Spleen (tissue), 7 donors: ENCODE measurements around the gene TTC21A.

Source experiments
- POLR2A ChIP-seq, 3 donors: fragments of 450-650 bp; IDR thresholded peaks; one replicate each; pipeline ENCODE4 v1.5.1; 2017; ENCODE audit warnings: antibody characterized with exemption in 3 of 3, mild to moderate bottlenecking in 1 of 3
- POLR2AphosphoS5 ChIP-seq, 3 donors: sonication (generic); formaldehyde crosslinking; IDR thresholded peaks; one replicate each; pipeline ENCODE4 v1.5.1; 2017; ENCODE audit warnings: antibody characterized with exemption in 3 of 3
- TF ChIP-seq, protein P1 (sequence below), 11 experiments: fragments of 200-600 bp in 7 of 11; fragments of 450-650 bp in 4 of 11; sonication (generic) in 4 of 11; IDR thresholded peaks in 8 of 11; conservative IDR thresholded peaks in 3 of 11; 1 replicate in 7 of 11; 2 replicates in 4 of 11; pipeline versions ENCODE4 v1.4.0 to v1.8.0; 2016 to 2021; ENCODE audit warnings: antibody characterized with exemption in 11 of 11, inconsistent platforms in 4 of 11, mild to moderate bottlenecking in 1 of 11
- donor health status: DM: no; HTN: no; CAD: no; lungs with moderate emphysema.
- donor health status: DM: no; HTN: no; CAD: no.
- donor health status: DM: no; HTN: no; CAD: no.

DNA sequence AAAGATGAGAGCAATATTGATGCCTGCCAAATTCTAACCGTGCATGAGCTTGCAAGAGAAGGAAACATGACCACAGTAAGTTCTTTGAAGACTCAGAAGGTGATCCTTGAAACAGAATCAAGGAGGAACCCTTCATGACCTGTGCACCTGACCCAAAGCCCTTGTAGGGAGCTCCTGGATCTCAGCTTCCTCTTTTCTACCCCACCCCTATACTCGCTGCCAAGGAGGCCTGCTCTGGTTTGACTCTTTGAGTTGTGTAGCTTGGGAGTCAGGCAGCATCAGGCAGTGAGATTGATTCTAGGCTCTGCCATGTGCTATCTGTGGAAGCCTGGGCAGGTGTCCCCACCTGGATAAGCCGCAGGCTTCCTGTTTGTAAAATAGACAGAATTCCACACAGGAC lies 10.6 kb downstream of the TTC21A start:
- TF ChIP-seq, protein P1, sequence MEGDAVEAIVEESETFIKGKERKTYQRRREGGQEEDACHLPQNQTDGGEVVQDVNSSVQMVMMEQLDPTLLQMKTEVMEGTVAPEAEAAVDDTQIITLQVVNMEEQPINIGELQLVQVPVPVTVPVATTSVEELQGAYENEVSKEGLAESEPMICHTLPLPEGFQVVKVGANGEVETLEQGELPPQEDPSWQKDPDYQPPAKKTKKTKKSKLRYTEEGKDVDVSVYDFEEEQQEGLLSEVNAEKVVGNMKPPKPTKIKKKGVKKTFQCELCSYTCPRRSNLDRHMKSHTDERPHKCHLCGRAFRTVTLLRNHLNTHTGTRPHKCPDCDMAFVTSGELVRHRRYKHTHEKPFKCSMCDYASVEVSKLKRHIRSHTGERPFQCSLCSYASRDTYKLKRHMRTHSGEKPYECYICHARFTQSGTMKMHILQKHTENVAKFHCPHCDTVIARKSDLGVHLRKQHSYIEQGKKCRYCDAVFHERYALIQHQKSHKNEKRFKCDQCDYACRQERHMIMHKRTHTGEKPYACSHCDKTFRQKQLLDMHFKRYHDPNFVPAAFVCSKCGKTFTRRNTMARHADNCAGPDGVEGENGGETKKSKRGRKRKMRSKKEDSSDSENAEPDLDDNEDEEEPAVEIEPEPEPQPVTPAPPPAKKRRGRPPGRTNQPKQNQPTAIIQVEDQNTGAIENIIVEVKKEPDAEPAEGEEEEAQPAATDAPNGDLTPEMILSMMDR (IDR thresholded peaks at IDR 0.05 in 8 of 11, conservative IDR thresholded peaks at IDR 0.05 in 3 of 11), result no peak
- TF ChIP-seq POLR2AphosphoS5 (IDR thresholded peaks at IDR 0.05) (no peak), POLR2A (IDR thresholded peaks at IDR 0.05) (no peak)
